Natural killer cell treated with Interleukin-12 subunit alpha and Interleukin-12 subunit beta and Interleukin-15 and Interleukin-18, amount 100 ng/mL, for 72 hours (primary cell): ENCODE data around the gene UBALD1. TPM values are rescaled to one million over a fixed set of nuclear protein-coding genes. Genes with fewer than 3 reads are reported as not detected.

Experiments used
- ATAC-seq, 2 donors: fragments of 150-1000 bp; cut with Tn5 transposase in 1 of 2; sonication (Bioruptor Pico), chemical (Tn5 transposase) in 1 of 2; 2 replicates each; pipeline ENCODE4 v1.10.0; 2021
- DNase-seq: peaks from one replicate; pipeline ENCODE4 v3.0.0; 2022; ENCODE audit warnings: low spot score
- H3K27ac Mint-ChIP-seq, 2 donors: 1 replicate in 1 of 2; 2 replicates in 1 of 2; pipeline ENCODE4 v1.8.0; 2022; ENCODE audit warnings: mixed read lengths in 2 of 2, mild to moderate bottlenecking in 1 of 2, moderate library complexity in 1 of 2
- H3K27me3 Mint-ChIP-seq, 2 donors: 1 replicate in 1 of 2; 2 replicates in 1 of 2; pipeline ENCODE4 v1.8.0; 2022; ENCODE audit warnings: mixed read lengths in 2 of 2
- H3K36me3 Mint-ChIP-seq: one replicate; pipeline ENCODE4 v1.8.0; 2022; ENCODE audit warnings: mixed read lengths
- H3K4me1 Mint-ChIP-seq, 2 donors: 1 replicate in 1 of 2; 2 replicates in 1 of 2; pipeline ENCODE4 v1.8.0; 2022; ENCODE audit warnings: low read depth in 2 of 2, mixed read lengths in 2 of 2, mild to moderate bottlenecking in 1 of 2
- H3K4me3 Mint-ChIP-seq: one replicate; pipeline ENCODE4 v1.8.0; 2022; ENCODE audit warnings: mixed read lengths
- H3K9me3 Mint-ChIP-seq: 2 replicates; pipeline ENCODE4 v1.8.0; 2022; ENCODE audit warnings: mixed read lengths
- total RNA-seq, 2 donors: library from RNA; stranded (reverse); gene quantifications; one replicate each; pipeline ENCODE4 v1.2.3, GENCODE V29; 2022

UBALD1 gene
- 10 to 100 TPM; 17.4 to 27.9 TPM for total RNA-seq

DNA sequence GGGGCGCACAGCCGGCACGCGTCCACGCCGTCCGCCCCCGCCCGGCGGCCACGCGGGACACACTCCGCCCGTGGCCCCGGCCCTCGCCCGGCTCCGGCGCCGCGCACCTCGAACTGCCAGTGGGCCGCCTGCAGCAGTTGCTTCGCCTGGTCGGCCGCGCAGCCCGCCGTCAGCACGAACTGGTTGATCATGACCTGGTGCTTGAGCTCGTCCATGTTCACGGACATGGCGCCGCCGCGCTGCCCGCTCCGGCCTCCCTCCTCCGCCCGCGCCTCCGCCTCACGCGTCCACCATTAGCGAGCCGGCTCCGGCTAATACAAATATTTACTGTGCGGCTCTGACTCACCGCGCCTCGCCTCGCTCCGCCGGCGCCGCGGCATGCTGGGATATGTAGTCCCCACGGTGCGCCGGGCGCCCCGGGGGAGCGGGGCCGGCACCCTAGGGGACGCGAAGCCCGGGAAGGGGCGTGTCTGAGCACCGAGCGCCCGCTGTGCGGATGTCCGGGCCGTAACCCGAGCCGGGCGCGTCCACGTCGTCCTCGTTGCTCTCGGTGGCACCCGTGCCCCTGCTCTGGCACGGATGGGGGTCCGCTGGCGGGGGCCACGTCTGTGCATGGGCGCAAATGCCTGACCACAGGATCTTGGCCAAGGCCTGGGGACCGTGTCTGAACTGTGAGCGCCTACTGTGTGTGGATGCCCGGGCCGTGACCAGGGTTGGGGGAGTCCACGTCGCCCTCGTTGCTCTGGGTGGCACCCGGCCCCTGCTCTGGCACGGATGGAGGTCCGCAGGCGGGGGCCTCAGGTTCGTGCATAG, at the start of gene UBALD1:
Gene UBALD1, minus strand, starts transcription at position 318 of the 813 bp plus-strand sequence. Its CDS starts 91 bp downstream, at position 227.
- DNase-seq (peak; percentile 88), ATAC-seq (peak; percentile 75 to 76)
- H3K9me3 Mint-ChIP-seq: no peaks in the 10 kb centered on the region
- H3K27ac Mint-ChIP-seq: peak within 1 kb of the TSS; percentile 94 to 95
- H3K4me3 Mint-ChIP-seq: peak within 1 kb of the TSS; percentile 95
- H3K36me3 Mint-ChIP-seq: no peaks in the 10 kb centered on the region
- H3K27me3 Mint-ChIP-seq: no peaks in the 10 kb centered on the region
- peaks cover 14 to 19% of the 10 kb centered on the region in 2 donors for H3K4me1 Mint-ChIP-seq

DNA sequence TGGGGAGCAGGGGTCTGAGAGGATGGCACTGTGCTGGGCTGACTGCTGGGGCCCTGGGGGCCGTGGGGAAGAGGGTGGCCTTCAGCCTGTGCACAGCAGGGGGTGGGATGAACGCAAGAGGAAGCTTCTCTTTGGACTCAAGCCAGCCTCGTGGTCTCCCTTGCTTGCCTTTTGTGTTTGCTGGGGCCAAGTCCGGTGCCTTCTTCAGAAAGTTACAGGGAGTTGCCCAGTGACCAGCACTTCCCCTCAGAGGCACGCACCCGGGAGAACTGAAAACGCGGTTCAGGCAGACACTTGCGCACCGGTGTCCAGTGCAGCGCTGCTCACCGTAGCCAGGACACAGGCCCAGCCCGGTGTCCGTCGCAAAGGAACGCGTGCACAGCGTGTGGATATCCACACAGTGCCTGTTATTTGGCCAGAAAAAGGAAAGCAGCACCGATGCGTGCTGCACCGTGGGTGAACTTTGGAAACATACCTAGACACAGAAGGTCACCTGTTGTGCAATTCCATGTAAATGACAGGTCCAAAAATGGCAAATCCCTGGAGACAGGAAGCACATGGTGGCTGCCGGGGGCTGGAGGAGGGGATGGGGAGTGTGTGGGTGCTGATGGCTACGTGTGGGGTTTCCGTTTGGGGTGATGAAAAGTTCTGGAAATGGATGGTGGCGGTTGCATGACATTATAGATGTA, 49.2 kb upstream of the UBALD1 start:
- Mint-ChIP-seq H3K4me1 (peaks cover 17 to 34% of the 10 kb centered on the region in 2 donors), H3K36me3 (no peaks in the 10 kb centered on the region), H3K27me3 (no peaks in the 10 kb centered on the region), H3K9me3 (no peaks in the 10 kb centered on the region), H3K27ac (peak overlapping the region; percentile 62 to 71), H3K4me3 (peak overlapping the region; percentile 48)
- no peak for DNase-seq
- ATAC-seq: peak in 1 of 2 donors; percentile 4

DNA sequence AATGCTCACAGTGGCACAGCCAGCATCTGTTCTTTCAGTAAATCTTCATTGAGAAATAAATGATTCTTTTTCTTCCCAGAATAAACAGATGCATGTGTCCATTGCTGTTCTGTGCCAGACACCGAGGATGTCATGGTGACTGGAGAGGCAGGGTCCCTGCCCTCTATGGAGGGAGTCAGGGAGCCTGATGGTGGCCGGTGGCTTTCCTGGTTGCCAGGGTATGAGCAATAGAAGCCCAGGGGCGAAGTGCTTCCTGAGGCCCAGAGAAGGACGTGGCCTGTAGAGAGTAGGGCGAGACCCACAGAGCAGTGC, 48.7 kb upstream of the UBALD1 start:
- ATAC-seq (no peak), DNase-seq (no peak)
- Mint-ChIP-seq H3K4me1 (peaks cover 17 to 36% of the 10 kb centered on the region in 2 donors), H3K27ac (peak overlapping the region; percentile 62 to 71), H3K9me3 (no peaks in the 10 kb centered on the region), H3K27me3 (no peaks in the 10 kb centered on the region), H3K4me3 (peak overlapping the region; percentile 48), H3K36me3 (no peaks in the 10 kb centered on the region)

DNA sequence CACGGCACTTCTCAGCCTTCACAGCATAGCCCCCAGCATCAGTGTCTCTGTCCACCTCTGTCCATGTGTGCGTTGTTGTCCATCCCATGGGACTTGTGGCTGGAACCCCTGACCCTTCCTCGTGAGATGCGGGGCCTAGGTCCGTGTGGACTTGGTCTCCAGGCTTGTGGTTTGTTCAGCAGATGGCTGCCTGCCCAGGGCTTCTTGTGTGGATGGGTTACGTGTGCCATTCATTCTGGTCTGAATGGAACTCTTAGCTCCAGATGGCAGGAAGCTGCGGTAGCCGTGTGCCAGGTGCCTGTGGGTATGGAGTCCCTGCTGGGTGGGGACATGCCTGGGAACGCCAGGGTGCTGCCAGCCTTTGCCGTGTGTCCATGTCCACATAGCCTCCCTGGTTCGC, 47.0 kb upstream of the UBALD1 start:
- H3K4me3 Mint-ChIP-seq: no peak overlapping the region
- no peaks in the 10 kb centered on the region for H3K9me3 Mint-ChIP-seq
- H3K27ac Mint-ChIP-seq: no peak overlapping the region
- ATAC-seq (no peak), DNase-seq (no peak)
- no peaks in the 10 kb centered on the region for H3K27me3 Mint-ChIP-seq
- H3K36me3 Mint-ChIP-seq: no peaks in the 10 kb centered on the region
- H3K4me1 Mint-ChIP-seq: peaks cover 17 to 36% of the 10 kb centered on the region in 2 donors

DNA sequence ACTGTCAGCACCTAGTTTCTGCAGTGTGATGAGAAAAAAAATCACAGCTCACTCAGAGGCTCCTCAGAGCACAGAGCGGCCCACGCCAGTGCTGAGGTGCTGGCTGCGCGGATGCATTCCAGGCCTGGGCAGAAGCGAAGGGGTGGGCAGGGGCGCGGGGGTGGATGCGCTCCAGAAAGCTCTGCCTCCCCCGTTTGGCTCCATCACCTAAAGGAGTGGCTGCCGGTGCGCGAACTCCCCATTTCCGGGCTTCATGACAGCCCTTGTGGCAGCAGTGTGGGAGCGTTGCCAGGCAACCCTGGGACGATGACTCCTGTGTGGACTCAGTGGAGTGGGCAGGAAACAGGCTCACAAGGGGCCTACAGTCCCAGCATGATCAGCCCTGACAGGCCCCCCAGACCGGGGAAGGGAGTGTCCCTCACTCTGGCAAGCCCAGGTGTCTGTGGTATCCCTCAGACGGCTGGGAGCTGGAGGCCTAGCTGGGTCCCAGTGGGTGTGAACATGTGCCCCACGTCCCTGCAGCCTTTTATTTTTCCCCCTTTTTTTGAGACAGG, 45.8 kb upstream of the UBALD1 start:
- H3K4me3 Mint-ChIP-seq: no peak overlapping the region
- peaks cover 17 to 36% of the 10 kb centered on the region in 2 donors for H3K4me1 Mint-ChIP-seq
- ATAC-seq (peak; percentile 81 to 86), DNase-seq (peak; percentile 86)
- no peaks in the 10 kb centered on the region for H3K27me3 Mint-ChIP-seq
- H3K36me3 Mint-ChIP-seq: no peaks in the 10 kb centered on the region
- peak overlapping the region in 1 of 2 donors; percentile 64 for H3K27ac Mint-ChIP-seq
- H3K9me3 Mint-ChIP-seq: no peaks in the 10 kb centered on the region

DNA sequence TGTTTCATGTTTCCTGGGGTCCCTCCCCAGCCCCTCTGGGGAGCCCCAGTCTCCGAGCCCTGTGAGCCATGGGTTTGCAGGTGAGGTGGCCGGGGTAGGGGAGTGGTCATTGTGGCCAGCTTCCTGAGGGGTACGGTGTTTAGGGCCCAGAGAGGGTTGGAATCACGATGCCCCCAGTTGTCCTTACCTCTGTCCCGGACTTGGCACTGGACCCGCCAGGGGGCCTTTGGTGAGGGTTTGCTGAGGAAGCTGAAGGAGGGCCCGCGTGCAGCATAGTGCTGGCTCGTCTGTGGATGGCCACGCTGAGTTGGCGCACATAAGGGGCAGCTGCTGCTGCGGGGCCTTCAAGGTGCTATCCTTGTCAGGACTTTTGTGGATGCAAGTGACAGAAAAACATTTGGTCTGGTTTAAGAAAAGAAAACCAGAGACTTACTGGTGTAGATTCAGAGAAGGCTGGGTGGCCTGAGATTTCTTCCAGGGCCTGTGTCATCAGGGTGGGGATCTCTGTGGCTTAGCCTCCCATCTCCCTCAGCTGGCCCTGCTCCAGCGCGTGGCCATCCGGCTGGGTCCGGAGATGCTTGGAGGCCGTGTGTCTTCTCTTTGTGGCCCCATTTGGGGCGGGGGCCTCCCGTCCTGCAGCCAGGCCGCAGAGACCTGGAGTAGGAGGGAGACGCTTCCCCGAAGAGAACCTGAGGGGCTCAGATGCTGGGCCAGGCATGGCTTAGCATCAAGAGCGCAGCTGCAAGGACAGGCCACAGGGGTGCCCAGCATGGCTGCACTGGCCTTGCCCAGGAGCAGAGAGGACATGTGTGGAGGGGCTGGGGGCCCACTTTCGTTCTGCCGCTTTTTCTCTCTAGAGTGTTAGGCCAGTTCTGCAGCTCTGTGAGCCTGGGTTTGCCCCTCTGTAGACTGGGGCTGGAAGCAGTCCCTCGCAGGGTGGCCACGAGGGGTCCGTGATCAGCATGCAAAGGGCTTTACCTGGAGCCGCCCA, 45.0 kb upstream of the UBALD1 start:
- DNase-seq: no peak
- Mint-ChIP-seq H3K9me3 (no peaks in the 10 kb centered on the region), H3K27me3 (no peaks in the 10 kb centered on the region), H3K36me3 (no peaks in the 10 kb centered on the region), H3K27ac (no peak overlapping the region), H3K4me1 (peaks cover 14 to 31% of the 10 kb centered on the region in 2 donors), H3K4me3 (no peak overlapping the region)
- no peak for ATAC-seq

DNA sequence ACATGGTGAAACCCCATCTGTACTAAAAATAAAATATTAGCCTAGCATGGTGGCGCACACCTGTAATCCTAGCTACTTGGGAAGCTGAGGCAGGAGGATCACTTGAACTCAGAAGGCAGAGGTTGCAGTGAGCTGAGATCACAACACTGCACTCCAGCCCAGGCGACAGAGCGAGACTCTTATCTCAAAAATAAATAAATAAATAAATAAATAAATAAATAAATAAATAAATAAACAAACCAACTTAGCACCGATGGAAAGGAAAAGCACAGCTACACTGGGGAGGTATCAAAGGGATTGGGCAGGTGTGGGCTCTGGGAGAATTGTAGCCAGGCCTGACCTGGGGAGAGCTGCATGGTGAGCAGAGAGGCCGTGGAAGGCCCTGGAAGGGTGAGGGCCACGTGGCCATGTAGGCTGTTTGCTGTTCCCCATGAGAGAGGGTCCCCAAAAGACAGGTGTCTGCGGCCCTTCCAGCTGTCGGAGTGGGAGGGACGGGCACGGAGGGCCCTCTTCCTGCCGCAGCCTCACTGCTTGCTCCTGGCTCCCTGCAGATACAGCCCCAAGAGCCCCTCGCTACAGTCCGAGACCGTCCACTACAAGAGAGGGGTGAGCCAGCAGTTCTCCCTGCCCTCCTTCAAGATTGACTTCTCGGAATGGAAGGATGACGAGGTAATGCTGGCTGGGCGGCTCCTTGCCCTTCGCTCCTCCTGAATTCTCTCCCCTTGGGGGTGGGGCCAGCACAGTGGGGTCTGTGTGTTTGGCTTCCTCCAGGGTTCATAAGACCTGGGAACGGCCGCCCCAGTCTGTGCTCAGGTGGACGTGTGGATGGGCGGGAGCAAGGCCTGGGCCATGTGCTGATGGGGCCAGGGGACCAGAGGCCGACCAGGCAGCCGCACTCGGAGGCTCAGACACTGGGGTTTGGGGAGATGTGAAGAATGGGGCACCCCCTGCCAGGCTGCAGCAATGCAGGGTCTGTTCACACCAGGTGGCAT, 42.3 kb upstream of the UBALD1 start:
- Mint-ChIP-seq H3K27me3 (no peaks in the 10 kb centered on the region), H3K9me3 (no peaks in the 10 kb centered on the region), H3K4me1 (peaks cover 0 to 17% of the 10 kb centered on the region in 2 donors), H3K36me3 (no peaks in the 10 kb centered on the region), H3K27ac (no peak overlapping the region), H3K4me3 (no peak overlapping the region)
- ATAC-seq (no peak), DNase-seq (no peak)

DNA sequence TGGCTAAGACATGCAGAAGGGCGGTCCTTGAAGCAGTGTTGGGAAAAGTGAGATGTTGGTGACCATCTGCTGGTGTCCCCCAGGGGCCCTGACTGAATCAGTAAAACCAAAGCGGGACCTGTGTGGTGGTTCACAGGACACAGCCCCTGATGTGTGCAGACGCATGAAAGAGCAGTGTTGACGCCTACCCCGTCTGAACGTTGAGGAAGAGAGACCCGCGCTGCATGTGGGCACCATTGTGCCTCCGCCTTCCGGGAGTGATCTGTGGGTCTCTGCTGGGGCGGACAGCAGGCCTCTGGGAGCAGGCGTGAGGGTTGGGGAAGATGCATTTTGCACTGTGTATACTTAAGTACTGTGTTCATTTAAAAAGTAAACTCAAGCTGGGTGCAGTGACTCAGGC, 41.5 kb upstream of the UBALD1 start:
- no peak overlapping the region for H3K27ac Mint-ChIP-seq

DNA sequence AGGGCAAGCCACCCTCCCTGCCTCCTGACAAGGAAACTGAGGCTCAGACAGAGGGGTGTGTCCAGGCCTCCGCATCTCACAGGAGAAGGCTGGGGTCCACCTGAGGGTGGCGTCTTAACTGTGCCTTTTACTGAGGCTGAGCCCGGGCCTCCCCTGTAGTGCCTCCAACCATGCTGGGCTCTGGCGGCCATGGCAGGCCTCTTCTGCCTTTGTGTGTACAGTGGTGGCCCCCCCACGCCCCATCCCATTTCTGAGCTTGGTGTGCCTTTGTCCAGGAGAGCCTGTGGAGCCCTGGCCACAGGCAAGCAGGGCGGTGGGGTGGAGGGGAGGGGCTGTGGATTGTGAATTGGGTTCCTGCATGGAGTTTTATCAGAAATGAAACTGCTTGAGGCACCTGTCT, 41.1 kb upstream of the UBALD1 start:
- no peaks in the 10 kb centered on the region for H3K36me3 Mint-ChIP-seq
- ATAC-seq: no peak
- H3K27me3 Mint-ChIP-seq: no peaks in the 10 kb centered on the region
- H3K4me3 Mint-ChIP-seq: no peak overlapping the region
- H3K4me1 Mint-ChIP-seq: peaks cover 0 to 13% of the 10 kb centered on the region in 2 donors
- no peaks in the 10 kb centered on the region for H3K9me3 Mint-ChIP-seq
- H3K27ac Mint-ChIP-seq: no peak overlapping the region
- no peak for DNase-seq

More for the DNA sequence above, 41.5 kb upstream of the UBALD1 start:
- DNase-seq (no peak), ATAC-seq (no peak)
- H3K9me3 Mint-ChIP-seq: no peaks in the 10 kb centered on the region
- peaks cover 0 to 15% of the 10 kb centered on the region in 2 donors for H3K4me1 Mint-ChIP-seq
- H3K36me3 Mint-ChIP-seq: no peaks in the 10 kb centered on the region
- no peak overlapping the region for H3K4me3 Mint-ChIP-seq
- no peaks in the 10 kb centered on the region for H3K27me3 Mint-ChIP-seq

DNA sequence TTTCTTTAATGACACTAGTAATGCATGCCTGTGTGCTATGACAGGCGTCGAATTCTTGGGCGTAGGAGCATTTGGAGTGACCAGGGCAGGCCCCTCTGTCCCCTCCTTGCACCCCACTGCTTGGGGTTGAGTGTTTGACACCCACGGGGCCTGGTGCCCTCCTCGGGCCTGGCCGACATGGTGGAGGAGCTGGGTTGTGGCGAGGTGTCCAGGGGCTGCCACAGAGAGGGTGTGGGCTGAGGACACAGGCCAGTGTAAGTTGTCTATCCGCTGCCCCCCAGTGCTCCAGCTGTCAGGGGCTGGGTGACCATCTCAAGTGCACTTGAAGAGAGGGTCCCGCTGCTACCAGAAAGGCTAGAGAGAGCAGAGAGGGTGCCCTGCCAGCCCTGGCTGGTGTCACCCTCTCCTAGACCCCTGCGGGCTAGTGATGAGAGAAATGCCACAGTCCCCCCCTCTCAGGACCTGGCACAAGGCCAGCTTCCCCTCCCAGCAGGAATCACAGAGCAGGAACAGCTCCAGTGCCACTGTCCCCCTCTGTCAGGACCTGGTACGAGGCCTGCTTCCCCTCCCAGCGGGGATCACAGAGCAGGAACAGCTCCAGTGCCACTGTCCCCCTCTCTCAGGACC, 40.4 kb upstream of the UBALD1 start:
- Mint-ChIP-seq H3K9me3 (no peaks in the 10 kb centered on the region), H3K27ac (no peak overlapping the region), H3K27me3 (no peaks in the 10 kb centered on the region), H3K4me1 (peaks cover 6 to 12% of the 10 kb centered on the region in 2 donors), H3K36me3 (no peaks in the 10 kb centered on the region), H3K4me3 (no peak overlapping the region)
- no peak for ATAC-seq
- DNase-seq: no peak

DNA sequence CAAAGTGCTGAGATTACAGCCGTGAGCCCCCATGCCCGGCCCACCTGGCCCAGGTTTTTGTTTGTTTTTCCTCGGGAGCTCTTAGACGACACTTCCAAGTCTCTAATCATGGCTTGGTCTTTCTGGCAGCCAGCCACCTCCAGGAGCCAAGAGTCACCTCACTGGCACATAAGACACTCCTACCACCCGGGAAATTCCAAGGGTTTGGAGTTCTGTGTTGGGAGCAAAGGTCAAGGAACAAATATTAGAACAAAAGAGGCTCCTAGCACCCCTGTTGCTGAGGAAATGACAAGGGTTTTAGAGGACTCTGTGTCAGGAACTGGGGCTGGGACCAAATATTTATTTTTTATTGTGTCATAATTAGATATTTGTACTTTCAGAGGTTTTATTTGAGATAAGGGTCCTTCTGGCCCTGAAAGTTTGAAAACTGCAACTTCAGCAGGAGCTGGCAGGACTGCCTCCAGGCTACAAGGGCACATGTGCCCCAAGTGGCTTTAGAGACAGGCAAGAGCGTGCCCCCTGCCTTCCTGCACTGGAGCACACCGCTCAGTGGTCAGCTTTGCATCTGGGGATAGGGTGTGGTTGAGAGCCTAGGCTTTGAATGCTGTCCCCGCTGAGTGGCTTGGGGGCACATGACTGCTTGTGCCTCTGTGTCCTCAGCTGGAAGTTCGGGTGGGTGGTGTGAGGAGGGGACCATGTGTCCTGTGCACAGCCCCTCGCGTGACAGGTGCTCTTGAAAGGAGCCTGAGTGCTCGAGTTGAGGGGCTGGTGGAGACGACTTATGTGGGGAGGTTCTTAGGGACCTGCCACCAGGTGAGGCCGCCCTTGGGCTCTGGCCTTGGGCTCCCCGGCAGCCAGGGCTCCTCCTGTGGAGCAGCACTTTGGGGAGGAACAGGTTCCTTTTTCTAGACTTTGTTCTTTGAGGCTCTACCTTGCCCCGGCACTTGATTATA, 39.6 kb upstream of the UBALD1 start:
- Mint-ChIP-seq H3K4me3 (no peak overlapping the region), H3K27me3 (no peaks in the 10 kb centered on the region), H3K4me1 (peaks cover 9 to 13% of the 10 kb centered on the region in 2 donors), H3K27ac (no peak overlapping the region), H3K36me3 (no peaks in the 10 kb centered on the region), H3K9me3 (no peaks in the 10 kb centered on the region)
- no peak for DNase-seq
- no peak for ATAC-seq
